HG03460 (cell line): ENCODE measurements around the gene RAB35.
A peak's percentile ranks its signal among the peaks of the same experiment; 100 is the strongest.

ENCODE experiments used
- ATAC-seq: cut with Tn5 transposase; IDR thresholded peaks from one replicate; pipeline ENCODE4 v1.9.1; 2021; ENCODE audit not compliant: unreplicated experiment

Gene RAB35

DNA sequence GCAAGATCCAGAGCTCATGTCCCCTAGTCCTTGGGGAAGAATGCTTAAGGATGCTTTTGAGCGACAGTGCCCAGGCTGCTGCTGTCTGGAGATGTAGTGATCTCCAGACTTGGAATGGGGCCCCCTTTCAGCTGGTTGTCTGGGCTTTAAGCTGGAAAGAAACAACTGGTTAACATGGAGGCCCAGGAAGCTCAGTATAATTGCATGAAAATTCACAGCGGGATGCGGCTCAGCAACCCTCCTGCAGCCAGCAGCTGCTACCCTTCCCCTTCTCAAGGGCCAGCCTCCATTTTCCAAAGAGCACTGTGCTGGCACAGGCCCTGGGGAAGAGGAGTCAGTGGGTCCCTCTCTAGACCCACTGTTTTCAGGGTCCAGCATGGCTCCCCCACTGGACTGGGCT is 26.3 kb downstream of the RAB35 start:
- no peak for ATAC-seq

- ATAC-seq, result no peak
Observed at GRCh38 chr12:120089796-120090195, 26.8 kb downstream of the RAB35 start.

DNA sequence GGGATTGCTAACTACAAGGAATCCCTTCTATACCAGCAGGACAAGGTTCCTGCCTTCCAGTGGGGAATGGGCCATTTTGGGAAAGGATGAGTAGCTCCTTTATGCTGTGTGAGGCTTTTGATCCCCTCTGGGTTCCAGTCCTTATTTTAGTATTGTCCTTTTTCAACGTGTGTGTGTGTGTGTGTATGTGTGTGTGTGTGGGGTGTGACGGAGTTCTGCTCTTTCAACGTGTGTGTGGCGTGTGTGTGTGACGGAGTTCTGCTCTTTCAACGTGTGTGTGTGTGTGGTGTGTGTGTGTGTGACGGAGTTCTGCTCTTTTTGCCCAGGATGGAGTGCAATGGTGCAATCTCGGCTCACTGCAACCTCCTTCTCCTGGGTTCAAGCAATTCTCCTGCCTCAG is 27.4 kb downstream of the RAB35 start:
- no peak for ATAC-seq

DNA sequence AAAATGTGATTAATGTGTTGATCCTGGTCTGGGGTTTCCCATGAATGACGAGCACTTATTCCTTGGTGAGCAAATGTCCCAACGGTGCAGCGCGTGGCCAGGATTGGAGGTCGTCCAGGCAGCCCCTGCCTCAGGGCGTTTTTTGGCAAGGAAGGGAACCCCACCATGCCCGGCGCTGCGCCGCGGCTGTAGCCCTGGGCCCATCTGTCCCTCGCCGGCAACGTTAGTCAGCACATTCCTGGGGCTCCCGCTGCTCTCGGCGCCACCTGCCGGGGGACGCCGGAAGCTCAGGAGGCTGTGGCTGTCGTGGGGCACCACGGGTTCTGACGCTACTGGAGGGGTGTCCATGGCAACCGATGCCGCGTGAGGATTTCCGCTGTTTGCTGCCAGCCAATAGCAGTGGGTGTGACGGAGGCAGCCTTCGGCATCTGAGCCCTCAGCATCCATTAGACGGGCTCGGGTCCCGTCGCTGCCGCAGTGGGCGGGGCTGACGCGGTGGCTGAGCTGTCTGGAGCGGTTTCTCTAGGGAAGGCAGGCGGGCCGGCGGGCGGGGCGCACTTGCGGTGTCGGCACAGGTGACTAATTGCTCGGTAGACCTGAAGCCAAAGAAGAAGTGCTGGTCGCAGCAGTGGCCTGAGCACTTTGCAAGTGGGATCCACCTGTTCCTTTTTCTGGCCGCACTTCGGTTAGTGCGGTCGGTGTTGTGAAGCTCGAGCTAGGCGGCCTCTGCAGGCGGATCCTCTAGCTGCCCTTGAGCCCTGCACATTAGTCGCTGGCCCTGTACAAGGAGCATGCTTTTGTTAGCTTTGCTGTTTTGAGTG is 29.5 kb downstream of the RAB35 start:
- ATAC-seq, result peak; percentile 97

- no peak for ATAC-seq
Observed at GRCh38 chr12:120085920-120086645, 30.5 kb downstream of the RAB35 start.

- ATAC-seq, result no peak
Observed at GRCh38 chr12:120081641-120082040, 34.9 kb downstream of the RAB35 start.

- no peak for ATAC-seq
Observed at GRCh38 chr12:120079411-120080400, 36.8 kb downstream of the RAB35 start.

DNA sequence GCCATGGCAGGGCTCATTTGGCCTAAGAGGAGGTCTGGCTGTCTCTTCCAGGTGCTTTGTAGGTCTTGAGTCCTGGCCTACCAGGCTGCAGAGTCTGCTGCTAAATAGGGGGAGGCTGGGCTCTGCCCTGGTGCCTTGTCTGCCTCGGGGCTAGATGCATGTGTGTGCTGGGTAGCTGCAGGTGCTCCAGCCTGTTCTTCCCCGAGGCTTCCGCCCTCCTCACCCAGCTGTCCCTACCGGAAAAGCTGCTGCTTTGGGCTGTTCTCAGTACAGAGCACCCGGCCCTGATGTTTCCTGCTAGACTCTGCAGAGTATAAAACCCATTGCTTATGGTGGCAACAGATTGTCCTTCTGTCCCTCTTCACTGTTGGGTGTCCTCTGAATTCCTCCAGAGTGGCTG is 37.7 kb downstream of the RAB35 start:
- ATAC-seq, result no peak

- no peak for ATAC-seq
Observed at GRCh38 chr12:120077260-120077659, 39.3 kb downstream of the RAB35 start.

GRCh38 chr12:120076651-120077050 is 39.9 kb downstream of the RAB35 start:
- ATAC-seq, result no peak

GRCh38 chr12:120075034-120075616 is 41.4 kb downstream of the RAB35 start:
- ATAC-seq, result no peak

DNA sequence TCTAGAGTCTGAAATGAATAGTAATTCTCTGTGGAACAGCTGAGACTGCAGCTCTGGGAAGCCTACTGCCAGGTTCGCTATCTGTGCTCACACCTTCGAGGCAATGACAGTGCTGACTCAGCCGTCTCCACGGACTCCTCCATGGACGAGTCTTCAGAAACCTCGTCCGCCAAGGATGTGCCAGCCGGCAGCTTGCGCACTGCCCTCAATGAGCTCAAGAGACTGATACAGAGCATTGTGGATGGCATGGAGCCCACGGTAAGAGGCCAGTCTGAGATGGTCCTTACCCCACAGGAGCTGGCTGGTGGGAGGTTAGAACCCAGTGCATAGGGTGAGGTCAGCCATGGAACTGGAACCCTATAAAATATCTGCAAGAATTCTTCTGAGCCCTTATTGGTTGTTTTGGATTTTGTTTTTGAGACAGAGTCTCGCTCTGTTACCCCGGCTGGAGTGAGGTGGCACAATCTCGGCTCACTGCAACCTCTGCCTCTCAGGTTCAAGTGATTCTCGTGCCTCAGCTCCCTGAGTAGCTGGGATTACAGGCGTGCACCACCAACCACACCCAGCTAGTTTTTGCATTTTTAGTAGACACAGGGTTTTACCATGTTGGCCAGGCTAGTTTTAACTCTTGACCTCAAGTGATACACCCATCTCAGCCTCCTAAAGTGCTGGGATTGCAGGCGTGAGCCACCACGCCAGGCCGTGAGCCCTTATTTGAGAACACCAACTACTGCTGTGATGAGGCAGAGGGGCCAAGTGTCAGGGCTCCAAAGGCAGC is 43.9 kb downstream of the RAB35 start:
- no peak for ATAC-seq

- ATAC-seq, result no peak
Observed at GRCh38 chr12:120071493-120072020, 45.0 kb downstream of the RAB35 start.

DNA sequence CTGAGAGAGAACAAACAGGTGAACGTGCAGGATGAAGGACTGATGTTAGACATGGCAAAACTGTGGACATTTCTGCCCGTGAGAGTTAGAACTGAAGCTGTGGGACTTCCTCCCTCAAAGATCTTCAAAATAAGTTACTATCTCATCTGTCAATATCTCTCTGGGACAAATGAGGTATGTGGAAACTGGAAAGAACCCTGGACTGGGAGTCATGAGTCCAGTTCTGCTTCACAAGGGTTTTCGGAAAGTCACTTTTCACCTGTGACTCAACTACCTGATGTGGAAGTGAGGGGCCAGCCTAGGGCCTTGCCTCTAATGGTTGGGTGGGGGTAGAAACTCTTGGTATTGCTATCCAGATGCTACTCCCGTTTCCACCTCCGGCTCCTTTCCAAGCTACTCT is 47.3 kb downstream of the RAB35 start:
- ATAC-seq, result no peak

- ATAC-seq, result no peak
Observed at GRCh38 chr12:120067901-120068300, 48.7 kb downstream of the RAB35 start.

GRCh38 chr12:120067084-120067869 is 49.3 kb downstream of the RAB35 start:
- no peak for ATAC-seq

DNA sequence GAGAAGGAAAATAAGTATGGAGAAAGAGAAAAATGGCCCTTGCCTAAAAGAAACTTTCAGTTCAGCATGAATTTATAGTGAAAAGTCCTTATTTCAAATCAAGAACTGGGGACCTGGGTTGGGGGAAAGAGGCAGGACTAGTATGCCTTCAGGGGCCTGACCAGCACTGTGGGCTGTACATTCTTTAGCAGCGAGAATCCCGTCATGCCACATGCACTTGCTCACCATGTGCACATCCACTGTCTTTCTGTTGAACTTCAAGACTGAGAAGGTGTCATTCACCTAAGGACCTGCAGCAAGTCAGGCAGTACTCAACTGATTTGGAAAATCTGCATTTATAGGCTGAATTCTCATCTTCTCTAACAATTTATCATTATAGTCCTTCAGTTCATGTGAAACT is 50.2 kb downstream of the RAB35 start:
- ATAC-seq, result no peak

- ATAC-seq, result no peak
Observed at GRCh38 chr12:120065472-120065871, 51.1 kb downstream of the RAB35 start.
